Measurements from ENCODE around the gene TLE3. TPM values are rescaled to one million over a fixed set of nuclear protein-coding genes. Genes with fewer than 3 reads are reported as not detected.

The TLE3 gene
- total RNA-seq, 1 experiment from 2014 or later = 63.6 TPM

DNA sequence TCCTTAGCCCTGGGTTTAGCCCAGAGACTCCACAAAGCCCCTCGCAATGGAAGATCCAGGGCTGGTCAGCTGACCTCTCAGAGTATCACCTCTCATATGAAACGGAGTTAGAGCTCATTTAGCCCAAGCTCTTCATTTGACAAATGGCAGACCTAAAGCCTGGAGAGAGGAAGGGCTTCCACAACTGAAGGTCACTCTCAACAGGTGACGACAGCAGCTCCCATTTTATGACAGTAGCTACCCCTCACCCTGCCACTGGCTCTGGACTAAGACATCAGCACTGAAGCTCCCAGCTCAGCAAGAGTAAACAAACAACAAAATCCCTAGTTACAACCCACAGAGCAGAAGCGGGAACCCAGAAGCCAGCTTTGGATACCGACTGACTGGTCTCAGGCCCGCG lies 33.7 kb downstream of the TLE3 start:
- Histone ChIP-seq H3K4me3 (ENCODE audit: low read length) (no peak overlapping the region), H3K4me2 (ENCODE audit: low read depth, low read length, poor library complexity, severe bottlenecking) (no peak overlapping the region), H3K4me1 (ENCODE audit: low read length) (no peaks in the 10 kb centered on the region), H3K27ac (ENCODE audit: low read length) (no peak overlapping the region), H3K9me2 (replicated peaks; ENCODE audit: insufficient read depth, low read length) (no peaks in the 10 kb centered on the region), H3K27me3 (ENCODE audit: low read length) (no peaks in the 10 kb centered on the region), H3K9me3 (ENCODE audit: low read length) (no peaks in the 10 kb centered on the region), H4K20me1 (ENCODE audit: insufficient read depth, low read depth, low read length) (peaks cover 11% of the 10 kb centered on the region; the same call in 1 of the 2 replicates), H2AFZ (ENCODE audit: low read length) (no peak overlapping the region), H3K79me2 (ENCODE audit: low read length) (no peaks in the 10 kb centered on the region), H3K9ac (ENCODE audit: low read length) (no peak overlapping the region), H3K36me3 (ENCODE audit: insufficient read depth, low read length) (peaks cover 7% of the 10 kb centered on the region; the same call in 1 of the 2 replicates)
- DNase-seq = no peak

DNA sequence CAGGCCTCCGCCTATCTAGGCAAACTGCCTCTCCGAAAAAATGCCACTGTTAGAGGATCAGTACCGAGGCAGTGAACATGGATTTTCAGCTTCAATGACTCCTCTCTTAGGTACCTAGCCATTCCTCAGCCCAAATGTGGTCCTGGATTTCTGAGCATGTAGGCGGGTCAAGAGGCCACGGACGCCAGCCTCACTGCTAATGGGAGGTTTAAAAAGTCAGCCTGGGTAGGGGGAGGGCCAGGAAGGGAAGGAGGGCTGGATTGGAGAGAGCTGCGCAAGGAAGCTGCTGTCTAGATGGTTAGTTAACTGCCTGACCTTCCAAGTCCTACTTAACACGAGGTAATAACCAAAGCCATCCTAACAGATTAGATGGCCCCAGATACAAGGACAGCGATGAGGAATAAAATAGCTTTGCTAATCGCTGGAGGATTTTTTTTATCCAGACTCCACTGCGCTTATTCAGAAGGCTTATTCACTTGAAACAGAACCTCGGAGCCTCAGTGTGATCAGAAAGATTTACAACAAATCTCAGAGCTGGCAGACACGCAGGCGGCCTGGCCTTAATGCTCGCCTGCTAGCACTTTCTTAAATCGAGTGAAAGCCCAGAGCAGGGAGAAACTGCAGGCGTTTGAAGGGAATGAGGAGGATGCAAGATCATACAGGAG lies 34.3 kb downstream of the TLE3 start:
- Histone ChIP-seq H3K27ac (ENCODE audit: low read length) (no peak overlapping the region), H3K9ac (ENCODE audit: low read length) (no peak overlapping the region), H3K9me2 (replicated peaks; ENCODE audit: insufficient read depth, low read length) (no peaks in the 10 kb centered on the region), H2AFZ (ENCODE audit: low read length) (no peak overlapping the region), H3K27me3 (ENCODE audit: low read length) (no peaks in the 10 kb centered on the region), H3K4me2 (ENCODE audit: low read depth, low read length, poor library complexity, severe bottlenecking) (no peak overlapping the region), H3K4me1 (ENCODE audit: low read length) (no peaks in the 10 kb centered on the region), H3K4me3 (ENCODE audit: low read length) (no peak overlapping the region), H3K36me3 (ENCODE audit: insufficient read depth, low read length) (0 out of 2 replicates have a peak, but pooled peaks cover 3% of the 10 kb centered on the region), H4K20me1 (ENCODE audit: insufficient read depth, low read depth, low read length) (peaks cover 5% of the 10 kb centered on the region; the same call in 1 of the 2 replicates), H3K79me2 (ENCODE audit: low read length) (no peaks in the 10 kb centered on the region), H3K9me3 (ENCODE audit: low read length) (no peaks in the 10 kb centered on the region)
- DNase-seq = no peak

- Histone ChIP-seq H3K27me3 (ENCODE audit: low read length) (no peaks in the 10 kb centered on the region), H3K36me3 (ENCODE audit: insufficient read depth, low read length) (0 out of 2 replicates have a peak, but pooled peaks cover 3% of the 10 kb centered on the region), H3K79me2 (ENCODE audit: low read length) (no peaks in the 10 kb centered on the region), H3K4me3 (ENCODE audit: low read length) (no peak overlapping the region), H3K9me3 (ENCODE audit: low read length) (no peaks in the 10 kb centered on the region), H2AFZ (ENCODE audit: low read length) (no peak overlapping the region), H3K4me1 (ENCODE audit: low read length) (no peaks in the 10 kb centered on the region), H3K27ac (ENCODE audit: low read length) (no peak overlapping the region), H3K9ac (ENCODE audit: low read length) (no peak overlapping the region), H3K4me2 (ENCODE audit: low read depth, low read length, poor library complexity, severe bottlenecking) (no peak overlapping the region), H3K9me2 (replicated peaks; ENCODE audit: insufficient read depth, low read length) (no peaks in the 10 kb centered on the region), H4K20me1 (ENCODE audit: insufficient read depth, low read depth, low read length) (peaks cover 5% of the 10 kb centered on the region; the same call in 1 of the 2 replicates)
- no peak for DNase-seq
Measured at GRCh38 chr15:70062321-70062956, 35.3 kb downstream of the TLE3 start.

GRCh38 chr15:70061696-70062270 lies 35.9 kb downstream of the TLE3 start:
- H3K9me3 ChIP-seq (ENCODE audit: low read length) = no peaks in the 10 kb centered on the region
- no peak overlapping the region for H3K27ac ChIP-seq (ENCODE audit: low read length)
- no peak overlapping the region for H2AFZ ChIP-seq (ENCODE audit: low read length)
- no peaks in the 10 kb centered on the region for H3K79me2 ChIP-seq (ENCODE audit: low read length)
- no peak overlapping the region for H3K4me3 ChIP-seq (ENCODE audit: low read length)
- H3K9me2 ChIP-seq (replicated peaks; ENCODE audit: insufficient read depth, low read length) = no peaks in the 10 kb centered on the region
- no peaks in the 10 kb centered on the region for H3K27me3 ChIP-seq (ENCODE audit: low read length)
- H4K20me1 ChIP-seq (ENCODE audit: insufficient read depth, low read depth, low read length) = 0 out of 2 replicates have a peak, but pooled peaks cover under 1% of the 10 kb centered on the region
- no peak overlapping the region for H3K4me2 ChIP-seq (ENCODE audit: low read depth, low read length, poor library complexity, severe bottlenecking)
- no peak overlapping the region for H3K9ac ChIP-seq (ENCODE audit: low read length)
- H3K36me3 ChIP-seq (ENCODE audit: insufficient read depth, low read length) = 0 out of 2 replicates have a peak, but pooled peaks cover 3% of the 10 kb centered on the region
- no peak for DNase-seq
- H3K4me1 ChIP-seq (ENCODE audit: low read length) = no peaks in the 10 kb centered on the region

DNA sequence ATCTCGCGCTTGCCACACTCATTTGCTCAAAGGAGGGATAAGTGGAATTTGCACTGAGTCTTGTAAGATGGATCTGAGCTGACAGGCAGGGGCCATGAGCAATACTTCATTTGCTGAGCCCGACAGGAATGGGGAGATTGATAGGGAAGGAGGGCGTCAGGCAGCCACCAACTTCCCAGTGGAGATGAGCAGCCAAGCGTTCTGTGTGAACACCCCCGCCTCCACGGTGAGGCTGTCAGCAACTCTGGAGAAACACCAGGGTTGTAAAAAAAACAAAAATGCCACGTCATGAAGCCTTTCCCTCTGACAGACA lies 36.8 kb downstream of the TLE3 start:
- Histone ChIP-seq H3K4me1 (ENCODE audit: low read length) (no peaks in the 10 kb centered on the region), H3K4me2 (ENCODE audit: low read depth, low read length, poor library complexity, severe bottlenecking) (no peak overlapping the region), H3K36me3 (ENCODE audit: insufficient read depth, low read length) (0 out of 2 replicates have a peak, but pooled peaks cover 3% of the 10 kb centered on the region), H3K27me3 (ENCODE audit: low read length) (no peaks in the 10 kb centered on the region), H4K20me1 (ENCODE audit: insufficient read depth, low read depth, low read length) (no peaks in the 10 kb centered on the region), H3K27ac (ENCODE audit: low read length) (no peak overlapping the region), H3K9me3 (ENCODE audit: low read length) (no peaks in the 10 kb centered on the region), H3K9ac (ENCODE audit: low read length) (no peak overlapping the region), H2AFZ (ENCODE audit: low read length) (no peak overlapping the region), H3K9me2 (replicated peaks; ENCODE audit: insufficient read depth, low read length) (no peaks in the 10 kb centered on the region), H3K79me2 (ENCODE audit: low read length) (no peaks in the 10 kb centered on the region), H3K4me3 (ENCODE audit: low read length) (no peak overlapping the region)
- DNase-seq = no peak

DNA sequence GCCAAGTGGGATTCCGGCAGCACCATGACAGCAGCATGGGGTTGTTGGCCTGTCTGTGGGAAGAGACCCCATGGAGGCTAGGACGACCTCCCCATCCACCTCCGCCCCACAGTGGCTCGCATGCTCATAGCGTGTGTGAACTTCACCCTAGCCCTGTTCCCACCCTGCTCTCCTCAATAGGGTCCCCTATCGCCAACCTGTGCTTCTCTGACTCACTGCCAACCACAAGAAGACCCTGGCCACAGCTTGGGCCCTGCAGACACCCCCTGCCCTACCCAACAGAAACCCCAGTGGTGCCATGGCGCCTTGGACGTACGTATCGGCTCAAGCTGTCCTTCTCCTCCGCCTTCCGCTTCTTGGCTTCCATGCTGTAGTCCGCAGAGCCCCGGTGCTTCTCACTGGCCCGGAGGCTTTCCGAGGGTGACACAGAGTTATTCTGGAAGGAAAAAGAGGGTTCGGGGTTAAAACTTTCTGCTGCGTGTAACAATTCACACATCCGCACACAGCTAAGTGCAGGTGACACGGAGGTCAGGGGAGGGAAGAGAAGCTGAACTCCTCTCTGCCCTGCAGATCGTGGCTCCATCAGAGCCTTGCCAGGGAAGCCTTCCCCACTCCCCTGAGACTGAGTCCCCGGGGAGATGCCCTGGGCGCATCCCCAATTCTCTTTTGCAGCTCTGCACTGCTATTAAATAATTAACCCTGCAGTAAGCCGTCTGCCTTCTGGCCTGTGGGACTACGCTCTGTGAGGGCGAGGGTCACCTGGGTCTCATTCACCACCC lies 37.3 kb downstream of the TLE3 start:
- Histone ChIP-seq H3K9me3 (ENCODE audit: low read length) (no peaks in the 10 kb centered on the region), H3K9me2 (replicated peaks; ENCODE audit: insufficient read depth, low read length) (no peaks in the 10 kb centered on the region), H3K4me1 (ENCODE audit: low read length) (no peaks in the 10 kb centered on the region), H3K27me3 (ENCODE audit: low read length) (no peaks in the 10 kb centered on the region), H4K20me1 (ENCODE audit: insufficient read depth, low read depth, low read length) (no peaks in the 10 kb centered on the region), H3K9ac (ENCODE audit: low read length) (no peak overlapping the region), H3K27ac (ENCODE audit: low read length) (no peak overlapping the region), H3K36me3 (ENCODE audit: insufficient read depth, low read length) (0 out of 2 replicates have a peak, but pooled peaks cover 3% of the 10 kb centered on the region), H3K4me2 (ENCODE audit: low read depth, low read length, poor library complexity, severe bottlenecking) (no peak overlapping the region), H2AFZ (ENCODE audit: low read length) (no peak overlapping the region), H3K4me3 (ENCODE audit: low read length) (no peak overlapping the region), H3K79me2 (ENCODE audit: low read length) (no peaks in the 10 kb centered on the region)
- DNase-seq = no peak

DNA sequence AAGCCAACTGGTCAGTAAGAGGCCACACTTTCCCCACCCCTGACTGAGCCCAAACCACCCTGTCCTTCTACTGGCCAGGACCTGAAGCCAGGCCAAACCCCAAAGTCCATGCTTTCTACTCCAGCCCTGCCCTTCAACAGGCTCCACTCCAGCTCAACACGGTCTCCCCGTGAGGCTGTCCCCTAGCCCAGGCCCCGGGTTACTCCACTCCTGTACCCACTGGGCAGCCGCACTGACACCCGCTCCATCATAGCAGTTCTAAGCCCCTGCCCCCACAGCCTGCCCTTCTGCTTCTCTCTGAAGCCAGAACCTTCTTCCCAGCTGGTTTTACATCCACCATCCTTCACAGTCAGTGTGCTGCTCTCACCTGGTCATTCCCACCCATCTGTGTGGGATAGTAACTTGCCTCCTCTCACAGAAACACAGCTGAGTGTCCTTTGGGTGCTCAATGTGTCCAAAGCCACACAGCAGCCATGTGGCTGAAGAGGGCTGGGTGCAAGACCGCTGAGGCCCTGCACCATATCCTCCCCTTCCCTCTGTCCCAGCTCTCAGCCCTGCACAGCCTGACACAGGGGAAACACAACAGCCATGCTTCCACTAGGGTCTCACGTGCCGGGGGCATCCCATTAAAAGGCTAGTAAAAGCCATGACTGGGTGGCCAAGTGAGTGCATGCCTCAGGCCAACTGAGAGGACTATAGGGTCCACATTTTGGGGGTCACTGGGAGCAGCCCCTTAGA lies 38.1 kb downstream of the TLE3 start:
- Histone ChIP-seq H3K27ac (ENCODE audit: low read length) (no peak overlapping the region), H3K9me2 (replicated peaks; ENCODE audit: insufficient read depth, low read length) (no peaks in the 10 kb centered on the region), H3K4me3 (ENCODE audit: low read length) (no peak overlapping the region), H2AFZ (ENCODE audit: low read length) (no peak overlapping the region), H3K4me1 (ENCODE audit: low read length) (no peaks in the 10 kb centered on the region), H3K9ac (ENCODE audit: low read length) (no peak overlapping the region), H3K27me3 (ENCODE audit: low read length) (no peaks in the 10 kb centered on the region), H3K9me3 (ENCODE audit: low read length) (no peaks in the 10 kb centered on the region), H3K36me3 (ENCODE audit: insufficient read depth, low read length) (0 out of 2 replicates have a peak, but pooled peaks cover 3% of the 10 kb centered on the region), H3K4me2 (ENCODE audit: low read depth, low read length, poor library complexity, severe bottlenecking) (no peak overlapping the region), H4K20me1 (ENCODE audit: insufficient read depth, low read depth, low read length) (no peaks in the 10 kb centered on the region), H3K79me2 (ENCODE audit: low read length) (no peaks in the 10 kb centered on the region)
- DNase-seq = no peak

All from Karpas-422 (cell line).